ENCODE measurements around the gene ALKBH5. TPM values are rescaled to one million over a fixed set of nuclear protein-coding genes. Genes with fewer than 3 reads are reported as not detected.
"Not testable (repeated sequence)": the region's sequence is repeated elsewhere in the genome, so short reads cannot be mapped to it uniquely, and the experiment has no call there.

The ALKBH5 gene
- total RNA-seq, 1 donor from 2014 or later: 45.3 TPM

DNA sequence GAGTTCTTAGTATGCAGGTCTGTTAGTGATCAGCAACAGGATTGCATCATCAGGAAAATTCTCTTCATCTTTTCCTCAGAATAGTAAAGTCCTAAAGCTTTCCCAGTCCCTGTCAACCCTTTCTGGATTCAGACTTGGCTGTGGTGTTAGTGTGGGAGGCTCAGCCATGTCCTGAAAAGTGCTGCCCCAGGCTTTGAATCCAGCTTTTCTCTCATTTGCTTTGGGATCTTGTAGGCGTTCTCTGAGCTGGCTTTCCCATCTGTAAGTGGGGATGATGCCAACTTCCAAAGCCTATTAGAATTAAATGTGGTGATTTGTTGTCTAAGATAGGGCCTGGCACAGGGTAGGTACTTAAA is 3.0 kb downstream of the ALKBH5 start:
- ATAC-seq: no peak

DNA sequence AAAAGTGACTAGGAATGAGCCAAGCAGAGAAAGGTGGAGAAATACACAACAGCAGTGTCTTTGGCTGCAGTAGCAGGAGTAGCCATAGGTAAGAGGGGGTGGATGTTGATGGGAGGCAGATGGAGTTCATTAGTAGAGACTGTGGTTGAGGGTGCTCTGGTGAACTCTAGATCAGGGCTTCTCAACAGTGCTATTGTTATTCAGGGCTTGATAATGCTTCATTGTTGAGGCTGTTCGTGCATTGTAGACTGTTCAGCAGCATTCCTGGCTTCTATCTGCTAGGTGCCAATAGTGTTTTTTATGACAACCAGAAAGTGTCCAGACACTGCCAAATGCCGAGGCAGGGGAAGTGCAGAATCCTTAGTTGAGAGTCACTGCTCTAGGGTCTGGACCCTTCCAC is 3.6 kb downstream of the ALKBH5 start:
- no peak for ATAC-seq

DNA sequence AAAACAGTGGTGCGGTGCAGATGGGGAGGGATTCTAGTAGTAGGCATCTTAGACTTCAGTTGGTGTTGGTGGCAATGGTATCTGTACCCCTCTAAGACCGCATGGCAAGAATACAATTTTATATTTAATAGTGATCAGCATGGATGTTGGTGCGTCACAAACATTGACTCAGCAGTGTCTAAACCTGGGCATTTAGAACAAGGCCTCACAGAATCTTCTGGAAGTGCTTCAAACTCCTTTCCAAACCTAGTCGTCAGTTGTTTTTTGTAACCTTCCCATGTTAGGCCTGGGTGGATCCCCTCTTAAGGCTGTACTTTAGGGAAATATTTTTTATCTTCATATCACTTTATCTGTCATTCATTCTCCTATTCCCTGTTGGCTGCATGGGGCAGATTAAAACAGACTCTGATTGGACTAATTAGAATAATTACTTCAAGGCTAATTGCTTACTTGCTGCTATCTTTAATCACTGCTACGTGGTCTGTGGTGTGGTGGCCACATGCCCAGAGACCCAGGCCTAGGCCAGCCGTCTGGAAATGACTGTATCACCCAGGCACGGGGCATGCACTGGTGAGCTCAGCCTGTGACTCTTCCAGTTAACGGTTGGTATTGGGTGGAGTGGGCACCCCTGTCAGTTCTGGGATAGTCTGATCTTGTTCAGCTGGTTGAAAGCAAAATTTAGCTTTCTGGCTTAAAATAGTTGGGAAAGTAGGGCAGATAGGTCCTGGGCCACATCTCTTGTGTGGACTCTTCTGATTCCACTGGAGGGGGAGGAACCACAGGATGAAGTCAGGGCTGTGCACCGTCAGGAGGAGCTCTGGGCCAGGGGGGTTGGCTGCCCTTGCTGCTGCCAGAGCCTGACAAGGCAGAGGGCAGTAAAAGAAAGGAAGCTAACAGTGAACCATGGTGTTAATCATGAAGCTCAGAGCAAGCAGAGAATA is 4.5 kb downstream of the ALKBH5 start:
- no peak for ATAC-seq

DNA sequence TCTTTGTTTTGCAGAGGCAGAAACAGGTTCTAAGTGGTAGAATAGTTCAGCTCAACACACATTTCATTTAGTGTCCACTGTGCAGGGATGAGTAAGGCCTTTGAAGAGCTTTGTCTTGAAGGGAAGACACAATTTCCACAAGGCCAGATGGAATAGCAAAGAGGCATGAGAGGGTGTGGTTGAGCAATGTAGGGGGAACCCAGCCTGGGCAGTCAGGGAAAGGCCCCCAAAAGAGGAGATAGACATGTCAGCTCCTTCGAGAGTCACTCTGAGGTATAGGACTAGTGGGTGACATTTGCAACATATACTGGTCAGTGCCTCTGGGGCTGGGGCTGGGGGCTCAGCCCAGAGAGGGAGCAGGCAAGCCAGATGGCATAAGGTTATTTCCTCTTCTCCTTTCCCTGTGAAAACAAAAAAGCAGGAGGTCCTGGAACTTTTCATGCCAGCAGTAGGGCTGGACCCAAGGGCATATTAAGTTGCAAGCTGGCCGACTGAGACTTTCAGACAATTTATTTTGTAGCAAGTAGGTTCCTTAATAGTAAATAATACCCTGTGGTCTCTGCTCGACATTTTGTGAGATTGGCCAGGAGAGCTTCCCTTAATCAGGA is 7.1 kb downstream of the ALKBH5 start:
- no peak for ATAC-seq

DNA sequence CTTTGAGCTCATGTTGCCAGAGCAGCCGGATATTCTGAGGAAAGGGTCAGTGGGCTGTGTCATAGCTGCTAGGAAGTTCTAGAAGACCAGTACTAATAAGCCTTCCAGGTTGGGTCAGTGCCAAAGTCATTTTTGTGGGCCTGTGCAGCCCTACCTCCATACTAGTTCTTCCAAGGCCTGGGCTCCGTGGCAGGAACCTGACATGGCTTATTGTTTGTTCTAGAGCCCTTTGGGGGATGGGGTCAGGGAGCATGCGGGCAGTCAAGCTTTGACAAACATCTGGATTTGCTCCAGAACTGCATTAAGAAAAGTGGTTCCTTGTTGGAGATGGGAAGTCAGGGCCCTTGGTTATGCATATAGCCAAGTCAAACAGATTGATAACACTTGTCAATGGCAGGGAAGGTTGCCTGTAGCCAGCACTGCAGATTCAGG is 7.6 kb downstream of the ALKBH5 start:
- ATAC-seq: peak; percentile 6

DNA sequence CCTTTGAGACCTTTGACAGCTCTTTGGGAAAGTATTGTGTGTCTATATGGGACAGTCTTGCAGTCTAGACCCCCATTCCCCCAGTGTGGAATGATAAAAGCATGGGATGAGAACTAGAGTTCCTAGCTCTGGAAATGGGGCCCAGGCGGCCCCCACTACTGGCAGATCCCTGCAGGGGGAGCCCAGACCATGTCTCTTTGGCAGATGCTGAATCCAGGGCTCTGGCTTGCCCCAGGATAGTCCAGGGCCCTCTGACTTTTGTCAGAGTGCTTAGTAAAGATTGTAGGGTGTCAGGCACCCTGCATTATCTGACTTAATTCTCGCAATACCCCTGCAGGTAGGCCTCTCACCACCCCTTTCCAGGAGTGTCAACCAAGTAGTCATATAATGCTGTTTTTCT is 8.3 kb downstream of the ALKBH5 start:
- no peak for ATAC-seq

DNA sequence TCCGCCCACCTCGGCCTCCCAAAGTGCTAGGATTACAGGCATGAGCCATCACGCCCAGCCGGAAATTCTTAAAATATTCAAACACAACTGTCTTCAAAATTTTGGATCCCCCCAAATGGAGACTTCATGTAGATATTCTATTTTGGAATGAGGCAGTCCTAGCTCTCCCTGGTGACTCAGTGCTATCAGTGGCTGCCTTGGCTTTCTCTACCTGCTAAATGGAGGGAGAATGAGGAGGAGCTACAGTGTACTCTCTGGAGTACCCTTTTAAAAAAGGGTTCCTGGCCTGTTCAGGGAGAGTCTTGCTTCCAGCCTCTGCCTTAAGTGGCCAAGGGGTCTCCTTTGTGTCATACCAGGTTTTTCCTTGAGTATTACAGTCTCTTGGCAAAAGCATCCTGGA is 10.8 kb downstream of the ALKBH5 start:
- ATAC-seq: no peak

DNA sequence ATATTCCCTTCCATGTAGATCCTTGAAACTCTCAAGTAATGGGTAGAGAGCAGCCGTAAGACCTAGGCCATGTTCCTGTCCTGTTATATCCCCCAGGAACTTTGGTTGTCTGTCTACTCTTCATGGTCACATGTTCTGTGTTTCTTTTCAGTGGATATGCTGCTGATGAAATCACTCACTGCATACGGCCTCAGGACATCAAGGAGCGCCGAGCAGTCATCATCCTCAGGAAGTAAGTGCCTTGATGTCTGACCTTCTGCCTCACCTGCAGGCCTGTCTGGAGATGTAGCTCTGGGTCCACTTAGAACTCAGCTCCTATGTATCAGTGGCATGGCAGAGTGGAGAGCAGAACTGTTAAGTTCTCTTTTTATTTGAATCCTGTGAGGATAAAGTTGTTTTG is 11.2 kb downstream of the ALKBH5 start:
- no peak for ATAC-seq

DNA sequence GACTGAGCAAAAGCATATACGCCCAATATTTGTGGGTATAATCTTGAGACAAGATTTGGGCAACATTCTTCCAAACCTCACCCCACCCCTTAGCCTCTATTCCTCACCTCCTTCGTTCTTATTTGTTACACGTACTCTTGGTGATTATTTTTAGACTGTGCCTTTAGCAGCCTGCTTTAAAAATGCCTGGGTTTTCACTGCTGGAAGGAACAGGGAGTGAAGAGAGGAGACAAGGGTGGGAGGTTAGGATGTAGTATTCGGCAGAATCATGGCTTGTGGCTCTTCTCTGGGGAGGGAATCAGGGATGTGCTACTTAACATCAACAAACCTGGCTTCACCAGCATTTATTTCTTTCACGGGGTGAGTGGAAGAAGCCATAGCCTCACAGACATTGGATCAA is 11.6 kb downstream of the ALKBH5 start:
- ATAC-seq: no peak

DNA sequence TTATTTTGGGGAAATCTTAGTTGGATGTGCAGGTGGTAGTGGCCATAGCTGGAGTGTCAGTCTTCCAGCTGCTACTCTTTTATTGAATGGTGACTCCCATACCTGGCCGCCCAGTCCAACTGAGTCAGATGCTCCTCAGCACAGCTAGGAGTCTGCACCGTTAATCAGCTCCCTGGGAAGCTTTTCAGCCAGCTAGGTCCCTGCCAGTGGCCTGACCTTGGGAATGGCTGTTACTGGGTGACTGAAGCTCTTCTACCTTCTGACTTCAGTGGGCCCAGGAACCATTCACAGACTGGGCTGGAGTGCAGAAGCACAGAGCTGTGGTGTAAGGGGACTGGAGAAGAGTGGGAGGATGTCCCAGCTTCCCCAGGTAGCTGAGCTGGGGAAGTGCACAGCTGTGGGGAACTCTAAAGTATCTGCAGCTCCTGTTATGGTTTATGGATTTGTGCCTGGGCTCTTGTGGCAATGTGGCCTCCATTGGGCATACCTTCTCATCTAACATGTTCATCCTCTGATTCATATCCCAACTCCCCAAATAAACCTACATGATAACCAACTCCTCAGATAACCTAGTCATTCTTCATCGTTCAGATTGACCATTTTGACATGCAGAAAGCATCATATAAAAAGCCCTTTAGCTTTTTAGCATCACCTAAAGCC is 14.0 kb downstream of the ALKBH5 start:
- ATAC-seq: no peak

DNA sequence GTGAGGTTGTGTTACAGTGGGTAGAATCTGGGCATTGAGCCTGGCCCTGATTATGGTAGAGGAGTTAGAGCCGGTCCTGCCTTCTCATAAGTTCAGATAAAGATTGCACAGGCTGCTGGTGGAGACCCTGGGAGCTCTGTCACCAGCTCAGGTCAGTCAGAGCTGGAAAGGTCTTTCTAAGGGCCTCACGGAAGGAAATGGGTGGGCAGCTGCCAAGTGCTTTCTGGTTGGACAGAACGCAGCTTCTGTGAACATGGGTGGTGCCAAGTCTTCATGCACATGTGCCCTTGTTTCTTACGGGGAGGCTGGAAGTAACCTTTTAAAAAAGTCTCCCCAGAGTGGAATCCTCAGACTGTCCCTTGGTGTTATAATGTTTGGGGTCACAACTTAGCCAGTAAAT is 14.9 kb downstream of the ALKBH5 start:
- no peak for ATAC-seq

DNA sequence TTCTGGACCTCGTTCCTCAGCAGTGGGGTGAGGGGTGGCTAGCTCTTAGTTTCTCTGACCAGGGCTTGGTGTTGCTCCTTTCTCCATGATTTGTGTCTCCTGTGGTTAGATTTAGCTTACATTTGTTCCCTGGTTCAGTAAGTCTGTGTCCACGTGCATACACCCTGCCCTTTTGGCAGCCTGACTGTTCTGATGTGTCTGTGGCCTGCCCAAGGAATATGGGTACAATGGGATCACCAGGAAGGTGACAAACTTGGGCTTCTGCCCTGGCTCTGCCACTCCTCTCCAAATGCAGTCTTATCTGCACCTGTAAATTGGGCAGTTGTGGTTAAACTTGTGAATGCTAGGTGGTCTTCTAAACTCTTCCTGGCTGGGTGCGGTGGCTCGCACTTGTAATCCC is 17.5 kb downstream of the ALKBH5 start:
- no peak for ATAC-seq

DNA sequence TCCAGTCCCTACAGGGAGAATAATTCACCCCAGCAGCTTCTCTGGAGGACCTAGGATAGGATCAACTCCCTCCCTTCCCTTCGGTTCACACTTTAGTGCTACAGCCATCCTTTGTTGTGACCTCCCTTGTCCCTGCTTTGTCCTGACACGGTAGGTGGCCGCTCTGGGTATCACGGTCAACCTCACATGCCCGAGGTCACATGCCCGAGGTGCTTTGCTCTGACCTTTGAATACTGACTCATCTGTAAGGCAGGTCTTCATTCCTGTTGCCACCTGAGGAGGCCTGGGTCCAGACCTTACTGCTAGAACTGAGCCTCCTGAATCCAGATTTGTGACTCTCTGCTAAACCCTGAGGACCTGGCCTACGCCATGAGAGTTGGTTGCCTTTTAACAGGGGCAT is 19.7 kb downstream of the ALKBH5 start:
- peak; percentile 7 for ATAC-seq

DNA sequence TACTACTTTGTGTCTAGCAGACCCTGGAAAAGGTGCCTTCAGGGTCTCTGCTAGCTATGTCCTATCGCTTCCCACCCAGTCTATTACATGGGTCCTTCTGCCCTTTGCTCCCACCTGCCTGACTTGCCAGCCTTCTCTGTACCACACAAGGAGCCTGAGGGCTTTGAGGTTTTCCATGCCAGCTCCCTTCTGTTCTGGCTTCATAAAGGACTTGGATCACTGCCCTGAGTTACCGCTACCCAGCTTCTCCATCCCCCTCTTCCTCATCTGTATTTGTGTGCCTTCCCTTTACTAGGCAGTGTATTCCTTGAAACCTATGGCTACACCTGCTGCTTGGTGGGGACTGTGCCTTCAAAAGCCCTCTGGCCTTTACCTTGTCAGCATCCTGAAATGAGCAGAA is 22.2 kb downstream of the ALKBH5 start:
- ATAC-seq: no peak

DNA sequence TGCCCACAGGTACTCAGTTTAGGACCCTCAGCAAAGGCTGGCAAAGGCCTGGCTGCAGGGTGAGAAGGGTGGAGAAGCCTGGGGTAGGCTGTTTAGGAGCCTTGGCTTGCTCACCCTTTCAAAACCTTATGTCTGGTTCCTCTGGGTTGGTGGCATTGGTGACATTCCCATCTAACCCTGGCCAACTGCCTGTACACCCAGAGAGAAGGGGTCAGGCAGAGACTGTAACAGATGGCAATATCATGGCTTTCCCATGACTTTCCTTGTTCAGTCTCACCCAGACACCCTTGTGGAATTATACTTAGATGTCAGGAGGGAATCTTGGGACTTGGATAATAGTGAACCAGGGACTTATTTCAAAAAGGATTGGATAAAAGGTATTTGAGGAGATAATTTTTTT is 23.3 kb downstream of the ALKBH5 start:
- ATAC-seq: no peak

DNA sequence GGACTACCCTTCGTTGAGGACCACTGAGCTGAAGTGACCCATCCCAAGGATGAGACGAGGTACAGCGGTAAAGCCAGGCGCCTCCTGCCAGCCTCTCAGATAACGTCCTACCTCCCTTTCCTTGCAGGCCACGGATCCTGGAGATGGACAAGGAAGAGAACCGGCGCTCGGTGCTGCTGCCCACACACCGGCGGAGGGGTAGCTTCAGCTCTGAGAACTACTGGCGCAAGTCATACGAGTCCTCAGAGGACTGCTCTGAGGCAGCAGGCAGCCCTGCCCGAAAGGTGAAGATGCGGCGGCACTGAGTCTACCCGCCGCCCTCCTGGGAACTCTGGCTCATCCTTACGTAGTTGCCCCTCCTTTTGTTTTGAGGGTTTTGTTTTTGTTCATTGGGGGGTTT is 24.5 kb downstream of the ALKBH5 start:
- no peak for ATAC-seq

DNA sequence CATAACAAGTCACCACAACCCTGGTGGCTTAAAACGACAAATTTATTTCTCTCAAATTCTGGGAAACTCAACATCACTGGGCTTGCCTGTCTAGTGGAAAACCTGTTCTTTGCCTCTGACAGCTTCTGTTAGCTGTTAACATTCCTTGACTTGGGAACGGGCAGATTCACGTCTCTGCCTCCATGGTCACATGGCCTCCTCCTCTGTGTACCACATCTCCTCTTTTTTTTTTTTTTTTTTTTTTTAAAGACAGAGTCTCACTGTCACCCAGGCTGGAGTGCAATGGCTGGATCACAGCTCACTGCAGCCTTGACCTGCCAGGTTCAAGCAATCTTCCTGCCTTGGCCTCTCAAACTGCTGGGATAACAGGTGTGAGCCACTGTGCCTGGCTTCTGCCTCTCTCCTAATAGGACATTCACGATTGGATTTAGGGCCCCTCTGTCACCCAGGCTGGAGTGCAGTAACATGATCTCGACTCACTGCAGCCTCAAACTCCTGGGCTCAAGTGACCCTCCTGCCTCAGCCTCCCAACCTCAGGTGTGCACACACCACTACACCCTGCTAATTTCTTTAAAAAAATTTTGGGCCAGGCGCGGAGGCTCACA is 30.1 kb downstream of the ALKBH5 start:
- no peak for ATAC-seq

DNA sequence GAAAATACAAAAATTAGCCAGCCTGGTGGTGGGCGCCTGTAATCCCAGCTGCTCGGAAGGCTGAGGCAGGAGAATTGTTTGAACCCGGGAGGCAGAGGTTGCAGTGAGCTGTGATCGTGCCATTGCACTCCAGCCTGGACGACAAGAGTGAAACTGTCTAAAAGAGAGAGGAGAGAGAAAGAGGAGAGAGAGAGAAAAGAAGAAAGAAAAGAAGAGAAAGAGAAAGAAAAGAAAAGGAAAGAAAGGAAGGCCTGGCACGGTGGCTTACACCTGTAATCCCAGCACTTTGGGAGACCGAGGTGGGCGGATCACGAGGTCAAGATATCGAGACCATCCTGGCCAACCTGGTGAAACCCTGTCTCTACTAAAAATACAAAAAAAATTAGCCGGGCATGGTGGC is 33.3 kb downstream of the ALKBH5 start:
- not testable (repeated sequence) for ATAC-seq

DNA sequence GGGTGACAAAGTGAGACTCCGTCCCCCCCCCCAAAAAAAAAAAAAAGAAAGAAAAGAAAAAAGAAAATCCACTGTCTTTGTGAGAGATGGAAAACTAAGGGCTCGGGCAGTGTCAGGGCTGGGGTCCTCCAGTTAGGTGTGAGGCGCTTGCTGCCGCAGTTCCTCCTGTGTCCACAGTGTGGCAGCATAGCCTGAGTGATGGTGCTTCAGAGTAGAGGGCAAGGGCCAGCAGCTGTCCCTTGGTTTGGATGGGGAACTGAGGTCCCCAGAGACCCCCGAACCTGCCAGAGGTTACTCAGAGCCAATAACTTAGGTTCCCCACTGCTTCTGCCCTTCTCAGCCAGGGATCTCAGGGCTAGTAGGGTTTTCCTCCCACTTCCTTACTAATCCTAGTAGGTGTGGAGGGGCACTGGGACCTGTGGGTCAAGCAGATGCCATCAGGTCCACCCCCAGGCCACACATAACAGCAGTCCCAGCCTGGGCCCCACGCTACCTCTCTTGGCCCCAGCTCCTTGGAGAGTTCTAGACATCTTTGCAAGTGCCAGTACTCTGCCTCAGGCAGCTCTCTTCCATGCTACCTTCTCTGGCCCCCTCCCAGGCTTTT is 33.9 kb downstream of the ALKBH5 start:
- peak; percentile 78 for ATAC-seq

DNA sequence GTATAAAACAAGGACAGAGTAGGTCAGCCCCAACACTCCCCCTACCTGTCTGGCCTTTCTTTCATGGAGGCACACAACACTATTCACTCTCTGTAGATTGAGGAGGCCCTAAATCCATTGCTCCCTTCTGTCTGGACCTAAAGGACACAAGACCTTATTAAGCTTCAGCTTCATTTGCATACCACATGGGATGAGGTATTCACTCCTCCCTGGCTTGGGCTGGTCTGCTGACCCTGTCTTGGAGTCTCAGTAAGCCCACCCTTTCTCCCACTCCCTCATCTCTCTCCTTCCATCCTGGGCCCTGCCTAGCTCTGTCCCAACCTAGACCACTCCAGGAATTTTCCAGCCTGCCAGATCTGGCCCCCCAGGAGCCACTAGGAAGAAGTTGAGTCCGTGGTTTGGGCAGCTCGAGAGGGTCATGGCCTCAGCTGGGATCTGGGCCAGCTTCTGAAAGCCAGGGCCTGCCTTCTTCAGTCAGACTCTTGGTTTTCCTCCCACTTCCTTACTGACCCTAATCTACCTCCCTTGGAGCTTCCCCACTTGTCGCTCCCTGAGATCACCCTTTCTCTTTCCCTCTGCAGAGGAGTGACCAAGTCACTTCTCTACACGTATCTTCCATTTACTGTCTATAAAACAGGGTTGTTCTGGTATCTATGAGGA is 35.3 kb downstream of the ALKBH5 start:
- ATAC-seq: no peak

DNA sequence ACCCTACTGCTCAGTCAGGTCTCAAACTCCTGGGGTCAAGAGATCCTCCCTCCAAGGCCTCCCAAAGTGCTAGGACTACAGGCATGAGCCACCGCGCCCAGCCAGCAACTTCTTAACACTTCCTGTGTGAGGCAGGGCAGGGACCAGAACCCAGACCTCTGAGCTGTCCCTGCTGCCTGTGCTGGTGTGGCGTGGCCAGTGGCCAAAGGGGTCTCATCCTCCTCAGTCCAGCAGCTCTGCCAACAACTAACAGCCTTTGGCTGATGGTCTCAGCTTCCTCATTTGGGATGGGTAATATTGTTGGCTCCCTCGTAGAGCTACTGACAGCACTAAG is 40.4 kb downstream of the ALKBH5 start:
- ATAC-seq: no peak

DNA sequence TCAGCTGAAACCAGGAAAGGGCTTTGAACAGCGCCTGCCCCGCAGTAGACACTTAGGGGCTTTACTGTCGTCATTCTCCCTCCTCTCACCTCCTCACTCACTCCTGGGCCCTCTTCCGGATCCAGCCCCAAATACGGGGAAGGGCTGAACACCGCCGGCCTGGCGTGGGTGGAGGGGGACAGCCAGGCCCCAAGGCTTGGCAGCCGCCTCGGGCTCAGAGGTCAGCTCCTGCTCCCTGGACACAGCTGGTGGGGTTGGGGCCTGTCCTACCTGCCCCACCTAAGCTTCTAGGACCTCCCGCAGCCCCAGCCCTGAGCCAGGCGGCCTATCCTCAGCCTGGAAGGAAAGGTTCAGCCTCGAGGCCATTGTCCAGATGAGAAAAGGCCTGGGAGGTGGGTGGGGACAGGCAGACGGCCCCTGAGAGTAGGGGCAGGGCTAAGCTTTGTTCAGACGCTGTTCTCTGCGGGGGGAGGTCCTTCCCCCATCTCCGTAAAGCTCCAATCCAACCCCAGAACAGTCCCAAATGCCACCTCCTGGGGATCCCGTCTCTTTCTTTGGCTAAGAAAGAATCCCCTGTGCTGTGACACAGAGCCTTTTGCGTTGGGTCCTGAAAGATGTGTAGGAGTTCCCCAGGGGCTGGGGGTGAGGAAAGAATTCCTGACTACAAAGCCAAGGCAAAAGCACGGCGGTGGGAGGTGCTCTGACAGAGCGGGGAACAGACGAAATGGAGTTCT is 40.9 kb downstream of the ALKBH5 start:
- ATAC-seq: no peak

Measured in esophagus mucosa (tissue), 1 donor.